HG02763 (cell line): ENCODE data around the gene OASL.

ENCODE experiments used
- ATAC-seq: cut with Tn5 transposase; IDR thresholded peaks from one replicate; pipeline ENCODE4 v1.9.1; 2021; ENCODE audit warnings: mild to moderate bottlenecking, moderate library complexity; ENCODE audit not compliant: unreplicated experiment

Gene OASL

DNA sequence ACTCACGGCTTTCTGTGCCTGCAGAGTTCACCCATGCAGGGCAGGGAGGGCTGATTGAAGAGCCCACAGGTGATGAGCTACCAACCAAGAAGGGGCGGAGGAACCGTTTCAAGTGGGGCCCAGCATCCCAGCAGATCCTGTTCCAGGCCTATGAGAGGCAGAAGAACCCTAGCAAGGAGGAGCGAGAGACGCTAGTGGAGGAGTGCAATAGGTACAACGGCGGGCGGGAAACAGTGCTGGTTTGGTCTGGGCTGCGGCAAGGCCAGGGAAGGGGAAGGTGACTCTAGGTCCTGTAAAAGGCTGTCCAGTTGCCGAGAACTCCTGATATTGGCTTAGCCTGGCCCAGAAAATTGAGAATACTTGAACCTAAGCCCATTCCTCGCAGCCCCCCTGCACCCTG is 45.5 kb downstream of the OASL start:
- ATAC-seq, result no peak

DNA sequence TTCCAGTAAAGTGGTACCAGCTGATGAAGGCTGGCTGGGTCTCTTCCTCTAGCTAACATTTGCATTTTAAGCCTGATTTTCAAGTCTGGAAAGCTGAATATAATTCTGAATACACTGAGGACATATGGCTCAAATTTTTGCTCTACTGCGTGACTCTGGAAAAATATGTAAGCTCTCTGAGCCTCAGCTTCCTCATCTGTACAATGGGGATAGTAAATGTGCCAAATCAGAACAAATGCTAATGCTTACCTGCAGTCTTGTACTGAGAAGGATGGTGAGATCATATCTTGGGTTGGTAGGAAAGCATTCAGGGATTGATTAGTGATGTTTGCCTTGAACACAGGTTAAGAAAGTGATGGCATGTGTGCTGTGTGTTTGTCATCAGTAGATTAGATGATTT is 46.1 kb downstream of the OASL start:
- ATAC-seq, result no peak

DNA sequence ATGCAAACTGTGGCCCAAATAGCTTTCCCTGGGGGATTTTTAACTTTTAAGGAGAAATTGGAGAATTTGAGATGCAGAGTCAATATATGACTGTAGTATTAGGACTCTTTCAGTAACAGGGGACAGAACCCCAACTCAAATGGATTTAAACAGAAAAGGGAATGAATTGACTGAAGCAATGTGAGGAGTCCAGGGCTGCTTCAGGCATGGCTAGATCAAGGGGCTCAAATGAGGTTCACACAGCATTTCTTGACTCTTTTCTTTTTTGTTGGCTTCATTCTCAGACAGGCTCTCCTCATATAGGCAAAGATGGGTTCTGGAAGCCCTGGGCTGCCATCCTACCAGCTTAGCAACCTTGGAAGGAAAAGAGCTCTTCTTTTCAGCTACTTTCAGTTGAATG is 47.1 kb downstream of the OASL start:
- ATAC-seq, result no peak

DNA sequence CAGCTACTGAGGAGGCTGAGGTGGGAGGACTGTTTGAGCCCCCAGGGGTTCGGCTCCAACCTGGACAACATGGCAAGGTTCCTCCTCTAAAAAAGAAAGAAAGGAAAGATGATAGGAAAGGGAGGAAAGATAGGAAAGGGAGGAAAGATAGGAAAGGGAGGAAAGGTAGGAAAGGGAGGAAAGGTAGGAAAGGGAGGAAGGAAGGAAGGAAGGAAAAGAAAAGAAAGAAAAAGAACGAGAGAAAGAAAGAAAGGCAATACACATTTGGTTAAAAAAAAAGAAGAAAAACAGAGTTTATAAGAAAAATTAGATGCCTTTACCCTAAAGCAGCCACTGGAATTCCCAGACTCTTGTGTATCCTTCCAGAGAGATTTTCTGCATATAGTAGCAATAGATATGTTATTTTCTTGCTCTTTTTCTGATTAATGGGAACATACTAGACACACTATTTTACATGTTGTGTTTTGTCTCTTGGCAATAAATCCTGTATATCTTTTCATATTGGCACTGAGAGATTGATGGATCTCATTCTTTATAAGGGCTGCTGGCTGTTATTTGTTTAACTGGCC is 48.5 kb downstream of the OASL start:
- ATAC-seq, result no peak

DNA sequence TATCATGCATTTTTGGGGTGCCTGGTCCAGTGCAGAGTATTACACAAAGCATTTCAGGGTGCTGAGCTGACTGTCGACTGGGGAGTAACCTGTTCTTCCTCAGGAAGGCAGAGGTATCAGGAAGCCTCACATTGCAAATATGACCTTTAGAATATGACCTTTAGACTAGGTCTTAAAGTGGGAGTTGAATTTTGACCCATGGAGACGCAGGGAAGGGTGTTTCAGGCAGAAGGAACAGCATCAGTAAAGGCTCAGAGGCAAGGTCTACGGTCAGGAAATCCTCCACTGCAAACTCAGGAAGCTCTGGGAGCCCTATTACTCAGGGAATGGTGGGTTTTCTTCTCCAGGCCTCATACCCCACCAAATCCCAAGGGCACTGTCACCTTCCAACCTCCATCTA is 49.4 kb downstream of the OASL start:
- no peak for ATAC-seq

DNA sequence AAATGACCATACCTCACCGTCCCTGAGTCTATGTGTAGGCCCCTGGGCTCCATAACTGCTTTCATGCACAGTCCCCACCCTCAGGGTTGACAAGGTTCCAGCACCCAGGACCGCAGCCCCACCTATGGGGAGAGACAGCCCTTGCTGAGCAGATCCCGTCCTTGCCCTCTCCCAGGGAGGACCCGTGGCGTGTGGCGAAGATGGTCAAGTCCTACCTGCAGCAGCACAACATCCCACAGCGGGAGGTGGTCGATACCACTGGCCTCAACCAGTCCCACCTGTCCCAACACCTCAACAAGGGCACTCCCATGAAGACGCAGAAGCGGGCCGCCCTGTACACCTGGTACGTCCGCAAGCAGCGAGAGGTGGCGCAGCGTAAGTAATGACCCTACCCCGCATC is 50.4 kb downstream of the OASL start:
- ATAC-seq, result no peak

DNA sequence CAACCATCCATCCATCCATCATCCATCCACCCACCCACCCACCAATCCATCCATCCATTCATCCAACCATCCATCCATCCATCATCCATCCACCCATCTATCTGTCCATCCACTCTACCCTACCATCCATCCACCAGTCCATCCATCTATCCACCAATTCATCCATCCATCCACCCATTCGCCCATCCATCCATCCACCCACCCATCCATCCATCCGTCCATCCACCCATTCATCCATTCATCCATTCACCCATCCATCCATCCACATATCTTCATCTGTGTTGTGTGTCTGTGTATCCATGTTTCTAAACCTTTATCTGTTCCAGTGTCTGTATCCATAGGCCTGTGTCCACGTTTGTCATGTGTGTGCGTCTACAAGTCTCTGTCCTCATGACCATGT is 50.8 kb downstream of the OASL start:
- no peak for ATAC-seq

DNA sequence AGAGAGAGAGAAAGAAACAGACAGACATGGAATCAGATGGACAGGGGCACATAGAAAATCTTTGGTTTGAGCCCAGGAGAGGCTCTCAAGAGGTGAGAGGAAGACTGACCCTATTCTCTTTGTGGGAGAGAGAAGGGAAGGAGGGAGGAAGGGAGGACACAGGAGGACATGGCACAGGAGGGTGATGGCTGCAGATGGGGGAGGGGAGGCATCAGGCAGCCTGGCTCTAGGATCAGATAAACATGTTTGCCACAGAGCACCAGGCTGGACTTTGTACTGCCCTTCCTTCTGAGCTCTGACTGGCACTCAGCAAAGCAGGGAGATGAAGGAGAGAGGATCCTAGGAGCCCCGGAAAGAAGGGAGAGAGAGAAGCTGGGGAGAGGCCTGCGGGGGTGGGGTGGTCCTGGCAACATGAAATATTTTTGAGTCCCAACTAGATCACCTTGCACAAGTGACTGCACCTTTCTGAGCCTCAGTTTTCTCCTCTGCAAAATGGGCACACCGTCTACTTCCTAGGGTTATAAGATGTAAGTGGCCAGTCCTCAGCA is 54.6 kb downstream of the OASL start:
- ATAC-seq, result no peak

DNA sequence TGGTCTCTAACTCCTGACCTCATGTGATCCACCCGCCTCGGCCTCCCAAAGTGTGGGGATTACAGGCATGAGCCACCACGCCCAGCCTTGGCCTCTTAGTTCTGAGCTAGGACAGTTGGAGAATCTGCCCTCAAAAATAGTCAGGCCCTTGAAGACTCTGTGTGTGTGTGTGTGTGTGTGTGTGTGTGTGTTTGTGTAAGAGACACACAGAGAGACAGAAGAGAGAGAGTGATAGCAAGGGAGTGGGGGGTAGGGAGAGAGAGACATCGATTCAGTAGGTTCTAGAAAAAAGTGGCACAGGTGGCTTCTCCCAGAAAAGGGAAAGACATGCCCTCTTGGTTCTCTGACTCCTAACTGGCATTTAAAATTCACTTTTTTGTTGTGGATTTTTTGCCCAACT is 55.3 kb downstream of the OASL start:
- no peak for ATAC-seq

DNA sequence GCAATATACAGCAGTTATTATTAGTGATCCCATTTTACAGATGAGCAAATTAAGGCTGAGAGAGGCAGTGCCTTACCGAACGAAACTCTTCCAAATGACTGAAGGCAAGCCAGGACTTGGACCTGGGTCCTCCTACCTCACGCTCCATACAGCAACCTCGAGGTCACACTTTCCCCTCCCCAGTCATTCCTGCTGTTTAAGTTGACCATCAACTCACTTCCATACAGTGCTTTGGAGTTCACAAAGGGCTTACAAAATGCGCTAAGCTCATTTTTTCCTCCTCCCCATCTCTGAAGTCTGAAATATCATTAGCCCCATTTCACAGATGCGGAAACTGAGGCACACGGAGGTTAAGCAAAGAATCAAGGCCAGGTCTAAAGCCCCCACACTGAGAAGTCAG is 56.4 kb downstream of the OASL start:
- no peak for ATAC-seq

DNA sequence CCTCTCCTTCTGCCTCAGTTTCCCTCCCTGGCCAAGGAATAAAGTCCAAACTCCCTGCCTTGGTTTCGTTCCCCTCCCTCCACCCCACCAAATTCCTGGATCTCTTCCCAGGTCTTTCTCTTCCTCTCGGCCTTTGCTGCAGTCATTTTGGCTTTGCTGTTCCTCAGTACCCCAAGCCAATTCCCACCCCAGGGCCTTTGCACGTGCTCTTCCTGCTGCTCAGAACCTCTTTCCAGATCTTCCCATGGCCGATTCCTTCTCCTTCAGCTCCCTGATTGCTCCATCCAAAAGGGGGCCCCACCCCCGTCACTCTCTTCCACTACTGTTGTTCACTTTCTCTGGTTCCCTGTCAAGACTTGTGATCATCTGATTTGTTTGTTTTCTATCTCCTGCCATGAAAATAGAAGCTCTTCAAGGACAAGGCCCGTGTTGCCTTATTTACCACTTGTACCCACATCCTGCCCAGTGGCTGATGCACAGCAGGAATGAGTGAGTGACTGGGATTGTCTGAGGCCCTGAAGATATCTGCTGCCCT is 57.6 kb downstream of the OASL start:
- ATAC-seq, result no peak

DNA sequence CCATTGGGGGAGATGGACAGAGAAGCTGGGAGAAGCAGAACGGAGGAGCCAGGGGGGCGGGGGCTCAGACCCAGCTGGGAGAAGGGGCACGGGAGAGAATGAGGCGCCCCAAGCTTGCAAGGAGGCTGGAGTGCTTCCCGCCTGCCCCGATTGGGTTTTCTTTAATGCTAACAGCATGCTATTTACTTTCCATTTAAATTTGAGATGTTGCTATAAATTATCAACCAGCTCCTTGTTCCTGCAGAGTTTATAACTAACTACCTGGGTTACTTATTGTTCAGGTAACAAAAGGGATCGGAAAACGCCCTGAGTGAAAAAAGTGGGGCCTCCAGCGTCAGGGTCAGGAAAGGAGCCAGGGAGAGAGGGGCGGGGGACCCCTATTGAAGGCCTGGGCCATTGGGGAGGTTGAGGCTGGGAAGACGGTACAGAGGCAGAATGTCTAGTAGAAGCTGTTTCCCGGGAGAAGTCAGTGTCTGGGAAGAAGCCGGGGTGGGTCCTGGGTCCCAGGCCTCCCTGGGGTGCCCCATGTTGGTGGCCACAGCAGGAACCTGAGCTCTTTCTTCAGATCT is 58.2 kb downstream of the OASL start:
- ATAC-seq, result no peak

DNA sequence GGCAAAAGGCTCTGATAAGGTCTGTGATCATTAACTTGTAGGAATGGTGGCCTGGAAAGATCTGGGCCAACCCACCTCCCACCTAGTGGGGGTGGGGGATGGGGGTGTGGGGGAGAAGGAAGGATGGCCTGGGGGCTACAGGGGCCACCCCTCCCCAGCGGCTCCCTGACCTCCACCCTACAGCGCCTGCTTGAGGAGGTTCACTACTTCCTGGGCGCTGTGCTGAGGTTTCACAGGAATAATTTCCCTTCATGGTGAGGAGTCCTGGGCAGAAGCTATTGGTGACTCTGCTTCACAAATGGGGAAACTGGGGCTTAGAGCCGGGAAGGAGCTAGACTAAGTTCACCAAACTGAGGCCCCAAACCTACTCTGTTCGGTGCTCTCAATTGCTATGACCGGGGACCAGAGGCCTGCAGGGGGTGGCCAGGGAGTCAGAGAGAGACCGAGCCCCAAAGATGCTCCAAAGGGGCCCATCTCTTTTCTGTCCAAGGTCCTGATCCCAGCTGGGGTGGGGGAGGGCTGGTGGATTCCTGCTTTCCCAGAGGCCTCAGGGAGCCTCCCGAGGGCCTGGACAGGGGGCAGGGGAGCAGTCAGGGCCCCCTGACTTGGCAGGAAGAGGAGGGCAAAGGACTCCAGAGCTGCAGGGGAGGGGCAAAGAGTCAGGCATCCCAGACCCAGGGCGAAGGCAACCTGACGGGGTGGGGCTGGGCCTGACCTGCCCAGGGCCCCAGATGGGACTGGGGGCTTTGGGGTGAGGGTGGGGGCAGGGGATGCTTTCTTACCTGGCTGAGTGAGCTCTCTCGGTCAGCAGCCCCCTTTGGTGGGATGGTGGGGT is 59.0 kb downstream of the OASL start:
- no peak for ATAC-seq

DNA sequence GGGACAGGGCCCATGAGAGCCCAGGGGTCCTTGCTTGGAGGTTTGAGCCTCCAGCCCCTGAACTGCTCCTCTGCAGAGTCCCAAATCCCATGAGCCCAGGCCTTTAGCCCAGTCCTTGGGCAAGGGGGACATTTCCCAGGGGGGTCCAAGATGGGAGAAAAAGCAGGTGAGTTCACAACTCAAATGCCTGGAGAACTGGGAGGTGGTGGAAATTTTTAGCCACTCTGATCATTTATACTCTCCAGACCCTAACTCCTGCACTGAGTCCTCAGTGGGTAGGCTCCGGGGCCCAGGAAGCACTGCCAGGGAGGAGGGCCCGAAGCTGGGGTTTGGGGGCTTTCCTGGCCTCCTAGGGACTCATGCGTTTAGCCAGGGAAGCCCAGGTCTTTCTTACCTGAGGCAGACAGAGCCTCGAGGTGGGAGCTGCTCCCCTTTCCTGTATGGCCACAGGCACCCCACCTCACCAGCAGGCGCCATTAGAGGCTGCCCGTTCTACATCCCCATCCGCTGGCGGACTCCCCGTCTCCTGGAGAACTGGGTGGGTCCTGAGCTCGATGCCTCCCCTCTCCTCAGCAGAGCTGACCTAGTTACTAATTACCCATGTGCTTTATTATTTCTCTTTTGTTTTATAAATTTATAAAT is 59.7 kb downstream of the OASL start:
- ATAC-seq, result no peak

DNA sequence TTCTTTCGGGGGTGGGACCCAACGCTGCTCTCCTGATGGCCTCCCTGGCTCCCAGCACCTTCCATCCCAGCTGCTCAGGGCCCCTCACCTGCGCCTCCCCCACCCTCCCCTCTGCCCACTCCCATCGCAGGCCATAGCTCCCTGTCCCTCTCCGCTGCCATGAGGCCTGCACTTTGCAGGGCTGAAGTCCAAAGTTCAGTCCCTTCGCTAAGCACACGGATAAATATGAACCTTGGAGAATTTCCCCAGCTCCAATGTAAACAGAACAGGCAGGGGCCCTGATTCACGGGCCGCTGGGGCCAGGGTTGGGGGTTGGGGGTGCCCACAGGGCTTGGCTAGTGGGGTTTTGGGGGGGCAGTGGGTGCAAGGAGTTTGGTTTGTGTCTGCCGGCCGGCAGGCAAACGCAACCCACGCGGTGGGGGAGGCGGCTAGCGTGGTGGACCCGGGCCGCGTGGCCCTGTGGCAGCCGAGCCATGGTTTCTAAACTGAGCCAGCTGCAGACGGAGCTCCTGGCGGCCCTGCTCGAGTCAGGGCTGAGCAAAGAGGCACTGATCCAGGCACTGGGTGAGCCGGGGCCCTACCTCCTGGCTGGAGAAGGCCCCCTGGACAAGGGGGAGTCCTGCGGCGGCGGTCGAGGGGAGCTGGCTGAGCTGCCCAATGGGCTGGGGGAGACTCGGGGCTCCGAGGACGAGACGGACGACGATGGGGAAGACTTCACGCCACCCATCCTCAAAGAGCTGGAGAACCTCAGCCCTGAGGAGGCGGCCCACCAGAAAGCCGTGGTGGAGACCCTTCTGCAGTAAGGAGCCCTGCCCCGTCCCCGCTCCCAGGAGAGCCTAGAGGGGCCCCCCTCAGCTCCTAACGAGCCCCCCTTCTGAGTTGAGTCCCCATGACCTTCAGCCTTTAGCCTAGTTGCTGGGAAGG is 60.5 kb downstream of the OASL start, which contains the start of gene HNF1A:
HNF1A (plus strand) TSS at position 248 of the 924 bp plus-strand sequence; CDS start at position 474, 226 bp downstream.
- ATAC-seq, result no peak

DNA sequence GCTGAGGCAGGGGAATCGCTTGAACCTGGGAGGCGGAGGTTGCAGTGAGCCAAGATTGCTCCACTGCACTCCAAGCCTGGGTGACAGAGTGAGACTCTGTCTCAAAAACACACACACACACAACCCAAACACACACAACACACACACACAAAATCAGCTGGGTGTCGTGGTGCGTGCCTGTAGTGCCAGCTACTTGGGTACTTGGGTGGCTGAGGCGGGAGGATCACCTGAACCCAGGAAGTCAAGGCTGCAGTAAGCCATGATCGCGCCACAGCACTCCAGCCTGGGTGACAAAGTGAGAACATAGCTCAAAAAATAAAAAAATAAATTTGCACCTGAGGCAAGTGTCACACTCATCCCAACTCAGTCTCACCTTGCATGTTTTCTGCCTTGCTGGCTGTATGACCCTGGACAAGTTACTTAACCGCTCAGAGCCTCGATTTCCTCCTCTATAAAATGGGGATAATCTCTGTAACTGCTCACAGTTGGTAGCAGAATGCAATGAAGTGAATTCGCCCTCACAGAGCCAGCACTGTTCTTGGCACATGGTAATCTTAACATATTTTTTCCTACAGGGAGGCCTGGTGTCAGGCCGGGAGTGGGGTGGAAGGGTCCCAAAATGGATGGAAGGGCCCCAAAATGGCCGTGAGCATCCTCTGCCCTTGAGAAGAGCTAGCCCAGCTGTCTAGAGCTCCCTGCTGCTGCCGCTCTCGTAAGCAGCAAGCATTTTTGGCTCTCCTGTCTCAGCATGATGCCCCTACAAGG is 61.3 kb downstream of the OASL start:
- no peak for ATAC-seq

DNA sequence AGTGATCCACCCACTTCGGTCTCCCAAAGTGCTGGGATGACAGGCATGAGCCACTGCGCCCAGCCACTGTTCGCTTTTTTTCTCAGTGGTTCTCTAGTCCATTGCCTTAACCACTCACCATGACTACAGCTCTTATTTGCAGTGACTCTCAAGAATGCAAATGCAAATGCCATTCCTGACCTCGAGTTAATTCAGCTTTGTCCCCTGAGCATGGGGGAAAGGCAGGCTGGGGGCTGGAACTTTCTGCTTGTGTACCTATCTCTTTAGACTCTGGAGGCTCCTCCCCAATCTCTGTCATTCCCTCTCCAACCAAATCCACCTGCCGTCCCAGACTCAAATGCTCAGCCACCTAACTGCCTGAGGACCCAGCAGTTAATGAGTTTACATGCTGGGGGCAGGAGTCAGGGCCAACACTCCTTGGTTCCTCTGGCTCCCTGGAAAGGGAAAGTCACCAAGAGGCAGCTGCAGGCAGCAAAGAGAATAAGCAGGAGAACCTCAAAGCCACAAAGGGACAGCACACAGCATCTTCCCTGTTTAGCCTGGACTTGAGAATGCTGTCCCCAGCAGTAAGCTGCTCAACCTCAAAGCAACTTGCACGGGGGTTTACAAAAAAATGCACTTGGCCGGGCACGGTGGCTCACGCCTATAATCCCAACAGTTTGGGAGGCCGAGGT is 66.0 kb downstream of the OASL start:
- ATAC-seq, result no peak

DNA sequence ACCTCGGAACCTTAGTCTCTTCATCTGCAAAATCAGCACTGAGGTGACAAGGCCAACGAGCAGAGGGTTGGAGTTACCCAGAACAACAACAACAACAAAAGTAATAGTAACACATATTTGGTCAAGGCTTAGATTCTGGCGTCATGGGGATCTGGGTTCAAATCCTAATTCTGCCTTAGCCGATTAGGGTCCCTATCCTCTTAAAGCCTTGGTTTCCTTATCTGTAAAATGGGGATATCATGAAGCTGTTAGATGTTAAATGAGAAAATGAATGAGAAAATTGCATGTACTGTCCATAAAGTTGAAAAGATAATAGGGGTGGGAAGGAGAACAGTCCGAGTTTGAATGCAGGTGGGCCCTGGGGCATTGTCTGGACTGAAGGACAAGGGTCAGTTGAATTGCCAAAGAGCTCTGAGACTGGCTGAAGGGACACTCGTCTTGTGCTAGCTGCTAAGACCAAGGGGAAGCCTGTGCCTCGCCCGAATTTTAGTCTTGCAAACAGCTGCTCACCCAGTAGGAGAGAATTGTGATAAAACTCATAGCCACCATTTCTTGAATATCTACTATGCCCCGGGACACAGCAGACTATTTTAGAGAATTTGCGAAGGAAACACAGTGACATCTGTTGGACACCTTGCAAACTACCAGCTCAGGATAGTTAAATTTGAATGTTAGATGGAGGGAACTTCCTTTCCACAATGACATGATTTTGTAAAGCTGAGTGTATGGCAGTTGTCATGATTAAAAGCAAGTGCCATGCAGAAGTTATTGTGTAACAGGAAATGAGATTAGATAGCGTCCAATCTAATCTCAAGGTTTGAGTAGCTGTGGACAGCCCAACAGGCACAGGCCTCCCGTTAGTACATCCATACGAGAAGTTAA is 67.5 kb downstream of the OASL start:
- ATAC-seq, result no peak
